ENCODE results near the gene ADAP2.
A peak's percentile ranks its signal among the peaks of the same experiment; 100 is the strongest.
"Not testable (repeated sequence)": the region's sequence is repeated elsewhere in the genome, so short reads cannot be mapped to it uniquely, and the experiment has no call there.

The ADAP2 gene

GRCh38 chr17:30927756-30928155 is 6.0 kb downstream of the ADAP2 start:
- in situ Hi-C loops (cut with HindIII; ENCODE audit: low pct_ligation_motif_present, low pct_unique_long_range_greater_than_20kb, low sequenced_read_pairs) = no loop called here
- no peak for DNase-seq

GRCh38 chr17:30928584-30928983 is 6.8 kb downstream of the ADAP2 start:
- no peak for DNase-seq

GRCh38 chr17:30929081-30929633 is 7.4 kb downstream of the ADAP2 start:
- no peak for DNase-seq
- in situ Hi-C loops (cut with HindIII; ENCODE audit: low pct_ligation_motif_present, low pct_unique_long_range_greater_than_20kb, low sequenced_read_pairs) = no loop called here

More at GRCh38 chr17:30928584-30928983, 6.8 kb downstream of the ADAP2 start:
- in situ Hi-C loops (cut with HindIII; ENCODE audit: low pct_ligation_motif_present, low pct_unique_long_range_greater_than_20kb, low sequenced_read_pairs) = no loop called here

GRCh38 chr17:30929861-30930260 is 8.1 kb downstream of the ADAP2 start:
- DNase-seq; in situ Hi-C loops (cut with HindIII; ENCODE audit: low pct_ligation_motif_present, low pct_unique_long_range_greater_than_20kb, low sequenced_read_pairs): not testable (repeated sequence)

- in situ Hi-C loops (cut with HindIII; ENCODE audit: low pct_ligation_motif_present, low pct_unique_long_range_greater_than_20kb, low sequenced_read_pairs) = no loop called here
- DNase-seq = no peak
Observed at GRCh38 chr17:30930495-30930894, 8.8 kb downstream of the ADAP2 start.

- DNase-seq; in situ Hi-C loops (cut with HindIII; ENCODE audit: low pct_ligation_motif_present, low pct_unique_long_range_greater_than_20kb, low sequenced_read_pairs): not testable (repeated sequence)
Observed at GRCh38 chr17:30931582-30931981, 9.8 kb downstream of the ADAP2 start.

GRCh38 chr17:30933966-30934365 is 12.2 kb downstream of the ADAP2 start:
- DNase-seq = no peak
- in situ Hi-C loops (cut with HindIII; ENCODE audit: low pct_ligation_motif_present, low pct_unique_long_range_greater_than_20kb, low sequenced_read_pairs) = no loop called here

- in situ Hi-C loops (cut with HindIII; ENCODE audit: low pct_ligation_motif_present, low pct_unique_long_range_greater_than_20kb, low sequenced_read_pairs) = no loop called here
- no peak for DNase-seq
Observed at GRCh38 chr17:30939051-30939689, 17.4 kb downstream of the ADAP2 start.

GRCh38 chr17:30942308-30943079 is 20.7 kb downstream of the ADAP2 start:
- in situ Hi-C loops (cut with HindIII; ENCODE audit: low pct_ligation_motif_present, low pct_unique_long_range_greater_than_20kb, low sequenced_read_pairs) = no loop called here
- peak; percentile 53 for DNase-seq

- DNase-seq = no peak
- in situ Hi-C loops (cut with HindIII; ENCODE audit: low pct_ligation_motif_present, low pct_unique_long_range_greater_than_20kb, low sequenced_read_pairs) = no loop called here
Observed at GRCh38 chr17:30947796-30948195, 26.1 kb downstream of the ADAP2 start.

- in situ Hi-C loops (cut with HindIII; ENCODE audit: low pct_ligation_motif_present, low pct_unique_long_range_greater_than_20kb, low sequenced_read_pairs) = no loop called here
- no peak for DNase-seq
Observed at GRCh38 chr17:30950189-30950588, 28.4 kb downstream of the ADAP2 start.

GRCh38 chr17:30950669-30951399 is 29.1 kb downstream of the ADAP2 start:
- DNase-seq = peak; percentile 79
- in situ Hi-C loops (cut with HindIII; ENCODE audit: low pct_ligation_motif_present, low pct_unique_long_range_greater_than_20kb, low sequenced_read_pairs) = no loop called here

- in situ Hi-C loops (cut with HindIII; ENCODE audit: low pct_ligation_motif_present, low pct_unique_long_range_greater_than_20kb, low sequenced_read_pairs) = no loop called here
Observed at GRCh38 chr17:30952638-30953393, 31.1 kb downstream of the ADAP2 start.

GRCh38 chr17:30954046-30954830 is 32.5 kb downstream of the ADAP2 start:
- in situ Hi-C loops (cut with HindIII; ENCODE audit: low pct_ligation_motif_present, low pct_unique_long_range_greater_than_20kb, low sequenced_read_pairs) = no loop called here
- DNase-seq = no peak

More at GRCh38 chr17:30952638-30953393, 31.1 kb downstream of the ADAP2 start:
- DNase-seq = no peak

- DNase-seq = no peak
- in situ Hi-C loops (cut with HindIII; ENCODE audit: low pct_ligation_motif_present, low pct_unique_long_range_greater_than_20kb, low sequenced_read_pairs) = no loop called here
Observed at GRCh38 chr17:30956764-30957374, 35.1 kb downstream of the ADAP2 start.

GRCh38 chr17:30957741-30958140 is 36.0 kb downstream of the ADAP2 start:
- in situ Hi-C loops (cut with HindIII; ENCODE audit: low pct_ligation_motif_present, low pct_unique_long_range_greater_than_20kb, low sequenced_read_pairs) = no loop called here
- DNase-seq = no peak

- no peak for DNase-seq
- in situ Hi-C loops (cut with HindIII; ENCODE audit: low pct_ligation_motif_present, low pct_unique_long_range_greater_than_20kb, low sequenced_read_pairs) = no loop called here
Observed at GRCh38 chr17:30958187-30958586, 36.4 kb downstream of the ADAP2 start.

All from ACHN (cell line).